Liver (tissue), 9 donors: ENCODE measurements around the gene EIPR1. TPM values are rescaled to one million over a fixed set of nuclear protein-coding genes. Genes with fewer than 3 reads are reported as not detected.

Source experiments
- DNase-seq: peaks from one replicate; pipeline ENCODE4 v3.0.0-alpha.2; 2017; ENCODE audit warnings: low spot score
- H3K27ac ChIP-seq, 2 donors: one replicate each; pipeline ENCODE4 v1.7.0; 2013; ENCODE audit warnings: inconsistent platforms in 2 of 2, low read length in 2 of 2, control low read depth in 1 of 2, low read depth in 1 of 2, mild to moderate bottlenecking in 1 of 2
- H3K27me3 ChIP-seq, 4 donors: one replicate each; pipeline versions ENCODE4 v1.6.1 to v1.7.0; 2013; ENCODE audit warnings: low read length in 3 of 4, inconsistent platforms in 1 of 4, mild to moderate bottlenecking in 1 of 4, moderate library complexity in 1 of 4; ENCODE audit not compliant: control insufficient read depth in 4 of 4, insufficient read depth in 4 of 4
- H3K36me3 ChIP-seq, 4 donors: one replicate each; pipeline versions ENCODE4 v1.6.1 to v1.7.0; 2013; ENCODE audit warnings: low read length in 3 of 4, mild to moderate bottlenecking in 3 of 4, low read depth in 1 of 4, moderate library complexity in 1 of 4; ENCODE audit not compliant: control insufficient read depth in 4 of 4, insufficient read depth in 3 of 4
- H3K4me1 ChIP-seq, 4 donors: one replicate each; pipeline versions ENCODE4 v1.6.1 to v1.7.0; 2013; ENCODE audit warnings: low read length in 3 of 4, mild to moderate bottlenecking in 3 of 4, moderate library complexity in 1 of 4; ENCODE audit not compliant: control insufficient read depth in 4 of 4, insufficient read depth in 4 of 4
- H3K4me3 ChIP-seq, 3 donors: one replicate each; pipeline versions ENCODE4 v1.6.1 to v1.7.0; 2013; ENCODE audit warnings: low read length in 3 of 3, control low read depth in 1 of 3, low read depth in 1 of 3, mild to moderate bottlenecking in 1 of 3
- H3K9ac ChIP-seq, 2 donors: one replicate each; pipeline ENCODE4 v1.7.0; 2013; ENCODE audit warnings: low read length in 2 of 2, mild to moderate bottlenecking in 2 of 2, moderate library complexity in 2 of 2, control low read depth in 1 of 2, low read depth in 1 of 2
- H3K9me3 ChIP-seq, 4 donors: one replicate each; pipeline versions ENCODE4 v1.6.1 to v1.7.0; 2013; ENCODE audit warnings: low read length in 3 of 4; ENCODE audit not compliant: control insufficient read depth in 4 of 4
- CTCF ChIP-seq: fragments of 150-350 bp; IDR thresholded peaks from 2 replicates; pipeline ENCODE4 v1.5.1; 2017; ENCODE audit warnings: improper control_type of control experiment, low read depth, low read length; ENCODE audit not compliant: missing input control
- EGR1 ChIP-seq, 2 donors: IDR thresholded peaks; 2 replicates each; pipeline ENCODE4 v1.6.1; 2016 to 2018; ENCODE audit warnings: antibody characterized with exemption in 2 of 2, low read depth in 2 of 2
- FOXA1 ChIP-seq: IDR thresholded peaks from 2 replicates; pipeline ENCODE4 v1.6.1; 2016; ENCODE audit warnings: antibody characterized with exemption
- FOXA2 ChIP-seq: IDR thresholded peaks from 2 replicates; pipeline ENCODE4 v1.6.1; 2016; ENCODE audit warnings: antibody characterized with exemption
- HNF4A ChIP-seq, 2 donors: conservative IDR thresholded peaks; 2 replicates each; pipeline ENCODE4 v1.6.1; 2016; ENCODE audit warnings: antibody characterized with exemption in 2 of 2, mild to moderate bottlenecking in 2 of 2
- HNF4G ChIP-seq: IDR thresholded peaks from 2 replicates; pipeline ENCODE4 v1.6.1; 2016; ENCODE audit warnings: antibody characterized with exemption
- JUND ChIP-seq, 2 donors: IDR thresholded peaks; 2 replicates each; pipeline ENCODE4 v1.6.1; 2016; ENCODE audit warnings: antibody characterized with exemption in 2 of 2
- NR2F2 ChIP-seq: IDR thresholded peaks from 2 replicates; pipeline ENCODE4 v1.6.1; 2016; ENCODE audit warnings: antibody characterized with exemption
- RAD21 ChIP-seq, 2 donors: IDR thresholded peaks; 2 replicates each; pipeline ENCODE4 v1.6.1; 2016; ENCODE audit warnings: antibody characterized with exemption in 2 of 2, mild to moderate bottlenecking in 2 of 2
- REST ChIP-seq: IDR thresholded peaks from 2 replicates; pipeline ENCODE4 v1.6.1; 2016; ENCODE audit warnings: antibody characterized with exemption, mild to moderate bottlenecking
- RXRA ChIP-seq, 2 donors: IDR thresholded peaks; 2 replicates each; pipeline ENCODE4 v1.6.1; 2017 to 2018; ENCODE audit warnings: antibody characterized with exemption in 2 of 2, mild to moderate bottlenecking in 1 of 2
- SP1 ChIP-seq: IDR thresholded peaks from 2 replicates; pipeline ENCODE4 v1.6.1; 2018; ENCODE audit warnings: antibody characterized with exemption, mild to moderate bottlenecking
- TAF1 ChIP-seq: conservative IDR thresholded peaks from 2 replicates; pipeline ENCODE4 v1.6.1; 2016; ENCODE audit warnings: antibody characterized with exemption, mild to moderate bottlenecking
- YY1 ChIP-seq: IDR thresholded peaks from 2 replicates; pipeline ENCODE4 v1.6.1; 2016; ENCODE audit warnings: antibody characterized with exemption, mild to moderate bottlenecking
- WGBS: extraction: QIAGEN DNeasy Blood & Tissue Kit; methylation state at CpG from one replicate; pipeline ENCODE4 v1.1.7; 2013; 5-methylcytosine and 5-hydroxymethylcytosine counted together
- polyA plus RNA-seq, 2 donors: library from polyadenylated mRNA; stranded (reverse) in 1 of 2; unstranded in 1 of 2; fragments of 200-250 nt in 1 of 2; fragments of >200 nt in 1 of 2; fragmentation: Nextera tagmentation in 1 of 2; extraction: Ambion mirVana in 1 of 2; gene quantifications; one replicate each; pipeline versions ENCODE4 v1.2.1 to v1.2.3, GENCODE V29; 2013 to 2015
- total RNA-seq, 2 donors: library from RNA; depleted of rRNA; stranded (reverse); fragments of >200 nt; gene quantifications; one replicate each; pipeline ENCODE4 v1.2.3, GENCODE V29; 2014
- donor health status: healthy.
- donor health status: healthy.
- donor health status: healthy.
- donor health status: healthy.
- donor health status: healthy.

EIPR1 gene
- total and polyA plus RNA-seq, 4 donors: 7.6 to 12.1 (median 11.4) TPM

- TF ChIP-seq REST: no peak
- no peak for TF ChIP-seq EGR1 (IDR thresholded peaks at IDR 0.05; ENCODE audit: low read depth in 2 of 2)
- TF ChIP-seq YY1: no peak
Measured at GRCh38 chr2:3198119-3198518, 179.5 kb downstream of the EIPR1 start (continued).

- 81% methylated on average over 12 of the region's 12 CpGs for WGBS
- no peak for DNase-seq
- TF ChIP-seq RAD21 (IDR thresholded peaks at IDR 0.05) (no peak), REST (no peak), EGR1 (IDR thresholded peaks at IDR 0.05; ENCODE audit: low read depth in 2 of 2) (no peak), NR2F2 (no peak), FOXA1 (no peak), HNF4A (conservative IDR thresholded peaks at IDR 0.05) (no peak), CTCF (no peak), FOXA2 (no peak), TAF1 (no peak), SP1 (no peak), RXRA (IDR thresholded peaks at IDR 0.05) (no peak), HNF4G (no peak), JUND (IDR thresholded peaks at IDR 0.05) (no peak)
- H3K27ac ChIP-seq: no peak overlapping the region
- no peaks in the 10 kb centered on the region for H3K27me3 ChIP-seq
- no peak overlapping the region for H3K9ac ChIP-seq
- H3K9me3 ChIP-seq: no peaks in the 10 kb centered on the region
- peaks cover 5 to 20% (median 11%) of the 10 kb centered on the region in 4 donors for H3K36me3 ChIP-seq
- H3K4me1 ChIP-seq: no peaks in the 10 kb centered on the region
- no peak overlapping the region for H3K4me3 ChIP-seq
Measured at GRCh38 chr2:3197308-3197707, 180.3 kb downstream of the EIPR1 start.
